PFSK-1 (cell line): Measurements from ENCODE around the gene TENT4A.

Source experiments
- TAF1 ChIP-seq: IDR thresholded peaks from 2 replicates; pipeline ENCODE4 v1.6.1; 2012; ENCODE audit warnings: low read length, control low read depth, borderline replicate concordance; ENCODE audit not compliant: insufficient read depth
- TF ChIP-seq, protein P1 (sequence below), 2 experiments: IDR thresholded peaks; 2 replicates each; pipeline versions ENCODE4 v1.6.1 to v1.8.0; 2011 to 2012; ENCODE audit warnings: low read depth in 2 of 2, low read length in 2 of 2, control low read depth in 1 of 2, inconsistent platforms in 1 of 2, mild to moderate bottlenecking in 1 of 2, moderate library complexity in 1 of 2; ENCODE audit not compliant: insufficient read depth in 1 of 2

GRCh38 chr5:6715271-6715670 is 2.0 kb downstream of the TENT4A start:
- no peak for TF ChIP-seq TAF1
- TF ChIP-seq, protein P1, sequence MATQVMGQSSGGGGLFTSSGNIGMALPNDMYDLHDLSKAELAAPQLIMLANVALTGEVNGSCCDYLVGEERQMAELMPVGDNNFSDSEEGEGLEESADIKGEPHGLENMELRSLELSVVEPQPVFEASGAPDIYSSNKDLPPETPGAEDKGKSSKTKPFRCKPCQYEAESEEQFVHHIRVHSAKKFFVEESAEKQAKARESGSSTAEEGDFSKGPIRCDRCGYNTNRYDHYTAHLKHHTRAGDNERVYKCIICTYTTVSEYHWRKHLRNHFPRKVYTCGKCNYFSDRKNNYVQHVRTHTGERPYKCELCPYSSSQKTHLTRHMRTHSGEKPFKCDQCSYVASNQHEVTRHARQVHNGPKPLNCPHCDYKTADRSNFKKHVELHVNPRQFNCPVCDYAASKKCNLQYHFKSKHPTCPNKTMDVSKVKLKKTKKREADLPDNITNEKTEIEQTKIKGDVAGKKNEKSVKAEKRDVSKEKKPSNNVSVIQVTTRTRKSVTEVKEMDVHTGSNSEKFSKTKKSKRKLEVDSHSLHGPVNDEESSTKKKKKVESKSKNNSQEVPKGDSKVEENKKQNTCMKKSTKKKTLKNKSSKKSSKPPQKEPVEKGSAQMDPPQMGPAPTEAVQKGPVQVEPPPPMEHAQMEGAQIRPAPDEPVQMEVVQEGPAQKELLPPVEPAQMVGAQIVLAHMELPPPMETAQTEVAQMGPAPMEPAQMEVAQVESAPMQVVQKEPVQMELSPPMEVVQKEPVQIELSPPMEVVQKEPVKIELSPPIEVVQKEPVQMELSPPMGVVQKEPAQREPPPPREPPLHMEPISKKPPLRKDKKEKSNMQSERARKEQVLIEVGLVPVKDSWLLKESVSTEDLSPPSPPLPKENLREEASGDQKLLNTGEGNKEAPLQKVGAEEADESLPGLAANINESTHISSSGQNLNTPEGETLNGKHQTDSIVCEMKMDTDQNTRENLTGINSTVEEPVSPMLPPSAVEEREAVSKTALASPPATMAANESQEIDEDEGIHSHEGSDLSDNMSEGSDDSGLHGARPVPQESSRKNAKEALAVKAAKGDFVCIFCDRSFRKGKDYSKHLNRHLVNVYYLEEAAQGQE (IDR thresholded peaks at IDR 0.05; ENCODE audit: insufficient read depth in 1 of 2, low read depth in 2 of 2, low read length in 2 of 2) = no peak
